ENCODE results near the gene LCLAT1. TPM values are rescaled to one million over a fixed set of nuclear protein-coding genes. Genes with fewer than 3 reads are reported as not detected.
A peak's percentile ranks its signal among the peaks of the same experiment; 100 is the strongest.

Gene LCLAT1
- polyA plus RNA-seq, 1 of the 3 experiments (the other 2 are of a cell fraction): 6.9 TPM

- Histone ChIP-seq H4K20me1 (ENCODE audit: insufficient read depth) (no peaks in the 10 kb centered on the region), H3K9me3 (no peaks in the 10 kb centered on the region), H3K4me1 (ENCODE audit: control insufficient read depth in 1 of 2, insufficient read depth in 2 of 2, low read depth in 1 of 2, low read length in 1 of 2) (peaks cover 21 to 30% of the 10 kb centered on the region in 2 experiments; a peak in 3 of 4 replicates), H3K27ac (ENCODE audit: low read depth in 2 of 2, low read length in 1 of 2) (peak overlapping the region in 1 of 2 experiments; percentile 64; a peak in 2 of 4 replicates), H3K9ac (no peak overlapping the region), H3K4me2 (no peak overlapping the region), H3K9me2 (no peaks in the 10 kb centered on the region), H2AFZ (ENCODE audit: low read depth) (no peak overlapping the region), H3K36me3 (replicated peaks in 1 of 2; ENCODE audit: control insufficient read depth in 1 of 2, insufficient read depth in 2 of 2, low read length in 1 of 2) (no peaks in the 10 kb centered on the region), H3K27me3 (ENCODE audit: insufficient read depth) (no peaks in the 10 kb centered on the region), H3F3A (replicated peaks; ENCODE audit: insufficient read depth) (peaks cover 8% of the 10 kb centered on the region), H3K79me2 (ENCODE audit: insufficient read depth) (no peaks in the 10 kb centered on the region), H3K4me3 (ENCODE audit: low read depth in 2 of 2, low read length in 1 of 2) (no peak overlapping the region)
- 71% methylated on average over 8 of the region's 8 CpGs for WGBS (ENCODE audit: low lambda C conversion rate)
- TF ChIP-seq POLR2AphosphoS5 (IDR thresholded peaks at IDR 0.05; ENCODE audit: low read depth, low read length) (peak; percentile 21; the same call in 1 of the 2 replicates), NRF1 (IDR thresholded peaks at IDR 0.05; ENCODE audit: low read depth, low read length) (no peak), MEF2A (IDR thresholded peaks at IDR 0.05; ENCODE audit: borderline replicate concordance, low read depth) (peak; percentile 37; the same call in 1 of the 2 replicates), TCF12 (IDR thresholded peaks at IDR 0.05) (peak; percentile 77), EP300 (IDR thresholded peaks at IDR 0.05; ENCODE audit: borderline replicate concordance in 1 of 2, low read depth in 1 of 2, low read length in 1 of 2) (peak; percentile 38 to 70; a peak in 3 of 4 replicates), FOXJ3 (CRISPR knock-in tag; IDR thresholded peaks at IDR 0.05) (0 out of 2 replicates have a peak, but pooled peaks have one; percentile 41), PBX3 (IDR thresholded peaks at IDR 0.05) (peak; percentile 36), FOSL2 (IDR thresholded peaks at IDR 0.05; ENCODE audit: borderline replicate concordance, low read depth) (no peak), TEAD4 (IDR thresholded peaks at IDR 0.05; ENCODE audit: borderline replicate concordance, insufficient read depth) (0 out of 2 replicates have a peak, but pooled peaks have one; percentile 23), RCOR1 (IDR thresholded peaks at IDR 0.05; ENCODE audit: low read length) (peak; percentile 75), GATA2 (CRISPR knock-in tag; IDR thresholded peaks at IDR 0.05) (peak; percentile 53)
- TF ChIP-seq, protein P1, sequence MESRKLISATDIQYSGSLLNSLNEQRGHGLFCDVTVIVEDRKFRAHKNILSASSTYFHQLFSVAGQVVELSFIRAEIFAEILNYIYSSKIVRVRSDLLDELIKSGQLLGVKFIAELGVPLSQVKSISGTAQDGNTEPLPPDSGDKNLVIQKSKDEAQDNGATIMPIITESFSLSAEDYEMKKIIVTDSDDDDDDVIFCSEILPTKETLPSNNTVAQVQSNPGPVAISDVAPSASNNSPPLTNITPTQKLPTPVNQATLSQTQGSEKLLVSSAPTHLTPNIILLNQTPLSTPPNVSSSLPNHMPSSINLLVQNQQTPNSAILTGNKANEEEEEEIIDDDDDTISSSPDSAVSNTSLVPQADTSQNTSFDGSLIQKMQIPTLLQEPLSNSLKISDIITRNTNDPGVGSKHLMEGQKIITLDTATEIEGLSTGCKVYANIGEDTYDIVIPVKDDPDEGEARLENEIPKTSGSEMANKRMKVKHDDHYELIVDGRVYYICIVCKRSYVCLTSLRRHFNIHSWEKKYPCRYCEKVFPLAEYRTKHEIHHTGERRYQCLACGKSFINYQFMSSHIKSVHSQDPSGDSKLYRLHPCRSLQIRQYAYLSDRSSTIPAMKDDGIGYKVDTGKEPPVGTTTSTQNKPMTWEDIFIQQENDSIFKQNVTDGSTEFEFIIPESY (IDR thresholded peaks at IDR 0.05; ENCODE audit: borderline replicate concordance, low read depth): no peak
- POLR2A ChIA-PET: interaction anchor here (0.6 to 2.1 kb wide), 4 partner anchors 10 to 229 kb away, joined by 3 to 19 read pairs (median 6); no protein-coding TSS in a partner anchor
- CTCF ChIA-PET: interaction anchor here (0.7 to 2.7 kb wide), 15 partner anchors 10 to 758 kb away, joined by 3 to 12 read pairs (median 3); no protein-coding TSS in a partner anchor
- DNase-seq: peak; percentile 73
Observed at GRCh38 chr2:30412047-30412683, 34.9 kb upstream of the LCLAT1 start.
